Naive thymus-derived CD4-positive, alpha-beta T cell (primary cell): ENCODE measurements around the gene LZTS2. TPM values are rescaled to one million over a fixed set of nuclear protein-coding genes. Genes with fewer than 3 reads are reported as not detected.

ENCODE experiments used
- ATAC-seq: fragments of 150-1000 bp; cut with Tn5 transposase; 2 replicates; pipeline ENCODE4 v1.10.0; 2021; ENCODE audit warnings: mild to moderate bottlenecking, moderate library complexity
- CTCF ChIA-PET: fragments of 350-600 bp; sonication (Branson Sonifier 250); formaldehyde crosslinking; loops from one replicate; lab custom pipeline; 2021; ENCODE audit warnings: antibody characterized with exemption; lab: Charles Lee
- POLR2A ChIA-PET: fragments of 350-600 bp; sonication (Branson Sonifier 250); formaldehyde crosslinking; loops from one replicate; lab custom pipeline; 2021; ENCODE audit warnings: antibody characterized with exemption, inconsistent platforms; lab: Charles Lee
- DNase-seq, 9 donors: peaks; one replicate each; pipeline versions ENCODE4 v3.0.0 to v3.0.0-alpha.2; 2020 to 2022; ENCODE audit warnings: mixed read lengths in 1 of 9
- H3K27ac ChIP-seq: one replicate; pipeline ENCODE4 v1.7.0; 2013; ENCODE audit warnings: mild to moderate bottlenecking, low read depth, low read length, moderate library complexity
- H3K27me3 ChIP-seq, 2 donors: one replicate each; pipeline ENCODE4 v1.7.0; 2013; ENCODE audit warnings: low read length in 2 of 2, mild to moderate bottlenecking in 2 of 2, moderate library complexity in 2 of 2; ENCODE audit not compliant: control insufficient read depth in 2 of 2, insufficient read depth in 2 of 2
- H3K36me3 ChIP-seq, 3 experiments: 1 replicate in 2 of 3; 2 replicates in 1 of 3; pipeline ENCODE4 v1.7.0; 2013; ENCODE audit warnings: low read length in 3 of 3, mild to moderate bottlenecking in 3 of 3, moderate library complexity in 1 of 3; ENCODE audit not compliant: insufficient read depth in 3 of 3, control insufficient read depth in 2 of 3
- H3K4me1 ChIP-seq, 2 donors: one replicate each; pipeline ENCODE4 v1.7.0; 2013; ENCODE audit warnings: low read length in 2 of 2, mild to moderate bottlenecking in 2 of 2, moderate library complexity in 1 of 2; ENCODE audit not compliant: control insufficient read depth in 2 of 2, insufficient read depth in 2 of 2
- H3K4me3 ChIP-seq: 2 replicates; pipeline ENCODE4 v1.7.0; 2013; ENCODE audit warnings: mild to moderate bottlenecking, low read length
- H3K9me3 ChIP-seq, 3 experiments: 1 replicate in 2 of 3; 2 replicates in 1 of 3; pipeline ENCODE4 v1.7.0; 2013; ENCODE audit warnings: low read length in 3 of 3; ENCODE audit not compliant: control insufficient read depth in 2 of 3
- H3K27ac Mint-ChIP-seq, 9 donors: one replicate each; pipeline ENCODE4 v1.8.0; 2020 to 2022; ENCODE audit warnings: mixed read lengths in 9 of 9, mild to moderate bottlenecking in 8 of 9, moderate library complexity in 5 of 9, inconsistent platforms in 2 of 9
- H3K27me3 Mint-ChIP-seq, 5 donors: one replicate each; pipeline ENCODE4 v1.8.0; 2021 to 2022; ENCODE audit warnings: mixed read lengths in 5 of 5, mild to moderate bottlenecking in 1 of 5
- H3K36me3 Mint-ChIP-seq, 5 donors: one replicate each; pipeline ENCODE4 v1.8.0; 2020 to 2022; ENCODE audit warnings: mixed read lengths in 5 of 5, mild to moderate bottlenecking in 3 of 5, inconsistent platforms in 1 of 5
- H3K4me1 Mint-ChIP-seq, 7 donors: one replicate each; pipeline ENCODE4 v1.8.0; 2020 to 2022; ENCODE audit warnings: mixed read lengths in 7 of 7, mild to moderate bottlenecking in 3 of 7, inconsistent platforms in 1 of 7
- H3K4me3 Mint-ChIP-seq, 10 donors: one replicate each; pipeline ENCODE4 v1.8.0; 2020 to 2022; ENCODE audit warnings: mild to moderate bottlenecking in 10 of 10, mixed read lengths in 10 of 10, moderate library complexity in 6 of 10, inconsistent platforms in 2 of 10
- H3K9me3 Mint-ChIP-seq, 11 donors: one replicate each; pipeline ENCODE4 v1.8.0; 2020 to 2022; ENCODE audit warnings: mixed read lengths in 11 of 11, mild to moderate bottlenecking in 4 of 11, inconsistent platforms in 1 of 11, moderate library complexity in 1 of 11
- intact Hi-C, 2 donors: fragments of 100-400 bp; cut with micrococcal nuclease; formaldehyde crosslinking; loops; one replicate each; pipeline ENCODE4 v1.15.1; 2023
- polyA plus RNA-seq, 2 donors: library from polyadenylated mRNA; unstranded; fragments of 300-500 nt; fragmentation: Illumina TruSeq; gene quantifications; one replicate each; pipeline ENCODE4 v1.2.3, GENCODE V29; 2021
- total RNA-seq, 6 experiments: library from RNA in 5 of 6; stranded (reverse) in 5 of 6; gene quantifications; 1 replicate in 5 of 6; 2 replicates in 1 of 6; pipeline ENCODE4 v1.2.3 and lab custom pipeline; 2021 to 2026

The LZTS2 gene
- total and polyA plus RNA-seq, 7 experiments from 2014 or later, result 10.8 to 44.7 (median 25.5) TPM

DNA sequence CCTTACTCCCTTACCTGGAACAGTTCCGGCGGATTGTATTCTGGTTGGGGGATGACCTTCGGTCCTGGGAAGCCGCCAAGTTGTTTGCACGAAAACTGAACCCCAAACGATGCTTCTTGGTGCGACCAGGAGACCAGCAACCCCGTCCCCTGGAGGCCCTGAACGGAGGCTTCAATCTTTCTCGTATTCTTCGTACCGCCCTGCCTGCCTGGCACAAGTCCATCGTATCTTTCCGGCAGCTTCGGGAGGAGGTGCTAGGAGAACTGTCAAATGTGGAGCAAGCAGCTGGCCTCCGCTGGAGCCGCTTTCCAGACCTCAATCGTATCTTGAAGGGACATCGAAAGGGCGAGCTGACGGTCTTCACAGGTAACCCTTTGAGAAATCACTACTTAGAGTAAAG lies 10.5 kb upstream of the LZTS2 start:
- H3K4me1 Mint-ChIP-seq, result peaks cover 23 to 60% (median 35%) of the 10 kb centered on the region in 7 donors
- DNase-seq (no peak), ATAC-seq (no peak)
- H3K27ac Mint-ChIP-seq, result peak overlapping the region in 1 of 9 donors; percentile 62
- intact Hi-C loops, result no loop called here
- Histone ChIP-seq H3K27ac (no peak overlapping the region), H3K9me3 (no peaks in the 10 kb centered on the region), H3K4me3 (no peak overlapping the region), H3K27me3 (no peaks in the 10 kb centered on the region), H3K4me1 (peaks cover 17 to 24% of the 10 kb centered on the region in 2 donors), H3K36me3 (peaks cover 0 to 61% (median 11%) of the 10 kb centered on the region in 3 experiments)
- H3K9me3 Mint-ChIP-seq, result no peaks in the 10 kb centered on the region
- CTCF ChIA-PET, result interaction anchor here (0.6 to 1.8 kb wide), 3 partner anchors 9 to 52 kb away, joined by 3 to 15 read pairs (median 5); no protein-coding TSS in a partner anchor
- H3K4me3 Mint-ChIP-seq, result peak overlapping the region in 5 of 10 donors; percentile 9 to 48 (median 25)
- H3K36me3 Mint-ChIP-seq, result peaks cover 11 to 43% (median 21%) of the 10 kb centered on the region in 5 donors
- H3K27me3 Mint-ChIP-seq, result no peaks in the 10 kb centered on the region
- POLR2A ChIA-PET, result interaction anchor here (0.8 to 4.7 kb wide), 3 partner anchors 9 to 76 kb away, joined by 3 to 65 read pairs (median 4); partner anchors contain the start of genes LZTS2, PDZD7, SFXN3 and SLF2

DNA sequence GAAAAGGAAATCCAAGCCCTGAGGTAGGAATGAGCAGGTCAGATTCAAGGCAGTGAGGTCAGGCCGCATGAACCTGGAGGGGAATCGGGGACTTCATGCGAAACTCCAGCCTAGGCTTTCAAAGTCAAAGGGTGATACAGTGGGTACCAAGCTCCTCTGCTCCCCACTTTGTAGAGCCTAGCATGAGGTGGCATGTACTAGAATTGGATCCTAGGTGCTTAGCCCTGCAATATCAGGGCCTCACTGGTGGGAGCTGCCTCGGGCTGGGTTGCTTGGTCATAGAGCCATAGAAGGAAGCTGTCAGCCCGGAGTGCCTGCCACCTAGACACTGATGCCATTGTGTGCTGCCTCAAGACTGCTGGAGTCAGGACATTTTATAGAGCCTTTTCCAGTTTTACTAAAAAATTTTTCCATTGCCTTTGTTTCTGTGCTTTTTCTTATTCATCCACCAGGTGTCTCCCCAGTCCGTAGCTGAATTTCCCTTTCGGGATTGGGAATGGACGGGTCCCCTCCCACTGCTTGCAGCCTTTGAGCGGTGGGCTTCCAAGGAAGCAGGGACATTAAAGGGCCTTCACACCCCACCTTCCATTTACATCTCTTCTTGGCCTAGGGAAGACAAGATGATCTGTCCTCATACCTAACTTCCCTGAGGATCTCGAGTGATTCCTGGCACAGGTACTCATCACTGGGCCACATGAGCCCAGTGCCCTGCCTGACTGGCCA lies 5.5 kb upstream of the LZTS2 start:
- H3K4me3 Mint-ChIP-seq, result peak overlapping the region in 1 of 10 donors; percentile 68
- Histone ChIP-seq H3K9me3 (no peaks in the 10 kb centered on the region), H3K4me3 (no peak overlapping the region), H3K36me3 (peaks cover 0 to 43% (median 11%) of the 10 kb centered on the region in 3 experiments), H3K27ac (no peak overlapping the region), H3K4me1 (peaks cover 16 to 18% of the 10 kb centered on the region in 2 donors), H3K27me3 (no peaks in the 10 kb centered on the region)
- no peak for ATAC-seq
- no peaks in the 10 kb centered on the region for H3K27me3 Mint-ChIP-seq
- no peak for DNase-seq
- peak overlapping the region in 7 of 9 donors; percentile 24 to 94 (median 58) for H3K27ac Mint-ChIP-seq
- ChIA-PET POLR2A (no interaction called here), CTCF (interaction anchor here (0.8 to 1.1 kb wide), 2 partner anchors 18 to 20 kb away, joined by 3 read pairs; no protein-coding TSS in a partner anchor)
- peaks cover 11 to 30% (median 16%) of the 10 kb centered on the region in 5 donors for H3K36me3 Mint-ChIP-seq
- no peaks in the 10 kb centered on the region for H3K9me3 Mint-ChIP-seq
- intact Hi-C loops, result no loop called here
- H3K4me1 Mint-ChIP-seq, result peaks cover 17 to 40% (median 25%) of the 10 kb centered on the region in 7 donors

DNA sequence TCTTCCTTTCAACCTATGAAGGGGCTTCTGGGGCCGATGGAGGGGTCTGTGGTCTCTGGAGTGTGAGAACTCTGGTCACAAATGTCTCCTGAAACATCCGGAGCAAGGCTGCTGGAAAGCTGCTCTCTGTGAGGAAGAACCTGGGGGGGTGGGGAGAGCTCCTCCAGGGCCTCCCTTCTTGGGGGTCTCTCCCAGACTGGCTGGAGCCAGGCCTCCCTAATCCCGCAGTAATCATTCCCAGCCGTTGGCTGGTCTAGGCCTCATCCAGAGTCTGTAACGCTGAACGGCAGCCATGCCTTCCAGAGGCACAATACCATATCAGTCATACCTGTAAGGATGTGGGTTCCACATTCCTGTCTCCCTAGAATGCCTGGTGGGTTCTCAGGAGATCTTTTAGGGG lies 4.4 kb upstream of the LZTS2 start:
- no peaks in the 10 kb centered on the region for H3K27me3 Mint-ChIP-seq
- H3K9me3 Mint-ChIP-seq, result no peaks in the 10 kb centered on the region
- ChIA-PET CTCF (no interaction called here), POLR2A (interaction anchor here (4.4 kb wide), 1 partner anchor 8 kb away, joined by 65 read pairs; the partner anchor contains the start of genes MRPL43 and TWNK)
- Histone ChIP-seq H3K36me3 (peaks cover 0 to 35% (median 11%) of the 10 kb centered on the region in 3 experiments), H3K27me3 (no peaks in the 10 kb centered on the region), H3K4me1 (peaks cover 17 to 22% of the 10 kb centered on the region in 2 donors), H3K4me3 (no peak overlapping the region), H3K27ac (no peak overlapping the region), H3K9me3 (no peaks in the 10 kb centered on the region)
- ATAC-seq (no peak), DNase-seq (no peak)
- peaks cover 17 to 32% (median 22%) of the 10 kb centered on the region in 7 donors for H3K4me1 Mint-ChIP-seq
- intact Hi-C loops, result loop anchor here in 1 of 2 donors (5.0 kb wide), 2 partner anchors 357 to 433 kb away; partner anchors contain the start of gene BTRC
- peak overlapping the region in 7 of 10 donors; percentile 32 to 98 (median 51) for H3K4me3 Mint-ChIP-seq
- H3K36me3 Mint-ChIP-seq, result peaks cover 11 to 26% (median 16%) of the 10 kb centered on the region in 5 donors
- peak overlapping the region in 8 of 9 donors; percentile 26 to 94 (median 70) for H3K27ac Mint-ChIP-seq

DNA sequence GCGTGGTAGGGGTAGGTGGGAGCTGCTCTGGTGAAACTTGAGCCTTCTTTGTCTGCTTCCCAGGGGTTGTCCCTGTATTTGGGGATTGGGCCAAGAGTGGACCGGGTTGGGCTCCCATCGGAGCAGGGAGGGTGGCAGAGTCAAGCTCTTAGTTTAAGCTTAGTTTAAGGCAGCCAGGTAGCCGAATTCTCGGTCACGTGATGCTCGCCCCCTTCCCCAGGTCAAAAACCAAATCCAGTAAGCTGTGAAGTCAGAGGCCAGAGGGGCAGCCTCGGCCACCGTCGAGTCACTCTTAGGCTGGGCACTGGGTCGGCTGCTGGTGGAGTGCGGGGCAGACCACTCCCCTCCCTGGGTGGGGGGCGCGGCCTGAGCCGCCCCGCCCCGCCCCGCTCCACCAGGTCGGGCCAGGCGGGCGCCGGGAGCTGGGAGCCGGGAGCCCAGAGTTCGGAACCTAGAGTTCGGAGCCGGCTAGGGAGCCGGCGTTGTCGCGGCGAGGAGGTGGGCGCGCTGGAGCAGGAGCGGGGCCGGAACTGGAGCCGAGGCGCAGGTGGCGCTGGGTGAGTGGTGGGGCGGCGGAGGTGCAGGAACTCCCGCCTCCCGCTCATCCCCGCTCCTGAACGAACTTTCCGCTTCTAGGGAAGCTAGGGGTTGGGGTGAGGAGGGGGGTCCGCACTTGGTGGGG lies 2.8 kb upstream of the LZTS2 start:
- ChIA-PET CTCF (interaction anchor here (0.7 to 7.9 kb wide), 9 partner anchors 8 to 83 kb away, joined by 3 to 56 read pairs (median 6); partner anchors contain the start of genes MRPL43, PDZD7, SFXN3 and TWNK), POLR2A (interaction anchor here (0.5 to 4.8 kb wide), 10 partner anchors 10 to 463 kb away, joined by 3 to 65 read pairs (median 6); partner anchors contain the start of genes MRPL43, PDZD7, SEMA4G and SFXN3)
- no peaks in the 10 kb centered on the region for H3K9me3 ChIP-seq
- H3K9me3 Mint-ChIP-seq, result no peaks in the 10 kb centered on the region
- H3K4me3 ChIP-seq, result peak overlapping the region; percentile 87
- DNase-seq, result peak in 6 of 9 donors; percentile 30 to 59 (median 48)
- ATAC-seq, result peak; percentile 24
- no peaks in the 10 kb centered on the region for H3K27me3 ChIP-seq
- peak overlapping the region; percentile 99 for H3K27ac ChIP-seq
- H3K4me1 ChIP-seq, result peaks cover 20 to 22% of the 10 kb centered on the region in 2 donors
- peaks cover 15 to 37% (median 23%) of the 10 kb centered on the region in 7 donors for H3K4me1 Mint-ChIP-seq
- peaks cover 0 to 13% (median 3%) of the 10 kb centered on the region in 5 donors for H3K36me3 Mint-ChIP-seq
- peak overlapping the region; percentile 87 to 98 (median 92) for H3K4me3 Mint-ChIP-seq
- peaks cover 0 to 22% (median 0%) of the 10 kb centered on the region in 3 experiments for H3K36me3 ChIP-seq
- H3K27ac Mint-ChIP-seq, result peak overlapping the region; percentile 88 to 94 (median 92)
- intact Hi-C loops, result loop anchor here (1.0 to 5.0 kb wide), 6 partner anchors 10 to 462 kb away; partner anchors contain the start of genes MRPL43 (in 2 of the 2), TWNK (in 2 of the 2), BTRC (in 1 of the 2) and HIF1AN (in 1 of the 2)
- no peaks in the 10 kb centered on the region for H3K27me3 Mint-ChIP-seq

DNA sequence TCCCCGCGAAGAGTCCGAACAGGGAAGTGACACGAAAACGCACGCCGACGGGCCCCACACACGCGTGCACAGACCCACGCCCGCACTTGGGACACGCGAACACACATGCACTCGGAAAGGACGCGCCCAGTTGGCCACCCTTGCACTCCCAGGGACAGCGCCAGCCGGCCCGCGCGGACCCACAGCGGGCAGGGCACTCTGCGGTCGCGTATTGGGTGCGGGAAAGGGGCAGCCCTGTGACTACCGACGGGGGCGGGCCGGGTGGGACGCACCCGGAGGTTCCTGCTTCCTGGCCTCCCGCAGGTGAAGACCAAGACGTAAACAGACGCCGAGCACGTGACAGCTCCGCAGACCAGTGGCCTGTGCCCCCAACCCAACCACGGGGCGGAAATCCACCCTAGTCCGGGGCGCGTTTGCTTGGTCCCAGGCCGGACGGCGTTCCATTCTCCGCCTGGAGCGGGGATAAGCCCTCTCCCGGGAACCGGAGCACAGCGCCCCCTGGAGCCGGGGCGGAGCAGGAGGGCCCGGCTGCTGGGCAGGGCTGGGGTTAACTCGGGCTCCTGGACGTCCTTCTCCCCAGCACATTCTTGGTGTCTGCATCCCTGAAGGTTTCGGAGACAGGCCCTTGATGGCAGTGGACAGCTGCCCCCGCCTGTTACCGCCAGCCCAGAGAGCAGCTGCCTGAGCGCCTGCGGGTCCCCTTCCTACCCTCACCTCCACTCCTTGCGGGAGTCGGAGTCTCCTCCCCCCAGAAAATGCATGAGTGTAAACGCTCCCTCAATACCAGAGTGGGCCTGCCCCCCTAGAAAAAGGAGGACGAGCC lies 2.0 kb upstream of the LZTS2 start:
- peak; percentile 54 to 88 (median 72) for DNase-seq
- Histone ChIP-seq H3K27ac (peak overlapping the region; percentile 99), H3K27me3 (no peaks in the 10 kb centered on the region), H3K9me3 (no peaks in the 10 kb centered on the region), H3K4me1 (peaks cover 20 to 22% of the 10 kb centered on the region in 2 donors), H3K36me3 (peaks cover 0 to 23% (median 0%) of the 10 kb centered on the region in 3 experiments), H3K4me3 (peak overlapping the region; percentile 87)
- peak; percentile 62 for ATAC-seq
- intact Hi-C loops, result loop anchor here (1.0 to 5.0 kb wide), 8 partner anchors 10 to 462 kb away; partner anchors contain the start of genes MRPL43 (in 2 of the 2), TWNK (in 2 of the 2), BTRC (in 1 of the 2) and HIF1AN (in 1 of the 2)
- H3K4me1 Mint-ChIP-seq, result peaks cover 15 to 37% (median 23%) of the 10 kb centered on the region in 7 donors
- ChIA-PET CTCF (interaction anchor here (0.7 to 7.9 kb wide), 16 partner anchors 9 to 1145 kb away, joined by 3 to 56 read pairs (median 4); partner anchors contain the start of genes KAZALD1, MRPL43, PDZD7 and SFXN3), POLR2A (interaction anchor here (0.7 to 4.8 kb wide), 12 partner anchors 9 to 85 kb away, joined by 3 to 65 read pairs (median 6); partner anchors contain the start of genes MRPL43, PDZD7, SEMA4G and SFXN3)
- no peaks in the 10 kb centered on the region for H3K27me3 Mint-ChIP-seq
- no peaks in the 10 kb centered on the region for H3K9me3 Mint-ChIP-seq
- peak overlapping the region; percentile 88 to 96 (median 93) for H3K27ac Mint-ChIP-seq
- H3K4me3 Mint-ChIP-seq, result peak overlapping the region; percentile 87 to 98 (median 92)
- H3K36me3 Mint-ChIP-seq, result peaks cover 0 to 13% (median 3%) of the 10 kb centered on the region in 5 donors
